Left forelimb (tissue), 1 donor: Measurements from ENCODE around the gene KCNJ4.

Source experiments
- DNase-seq: peaks from one replicate; pipeline ENCODE4 v3.0.0-alpha.2; 2018; ENCODE audit warnings: low spot score

Gene KCNJ4

GRCh38 chr22:38455076-38455529 is at the start of gene KCNJ4:
TSS of gene KCNJ4 (minus strand) at chr22:38455199. CDS start at chr22:38428132, 27,067 bp downstream.
- DNase-seq: no peak

GRCh38 chr22:38503021-38503420 is 48.0 kb upstream of the KCNJ4 start:
- no peak for DNase-seq

- DNase-seq: no peak
These were observed 47.0 kb upstream of the KCNJ4 start for GRCh38 chr22:38501797-38502672.

- no peak for DNase-seq
These were observed 42.9 kb upstream of the KCNJ4 start for GRCh38 chr22:38497869-38498268.

GRCh38 chr22:38494939-38495338 is 39.9 kb upstream of the KCNJ4 start:
- DNase-seq: no peak

- no peak for DNase-seq
These were observed 39.5 kb upstream of the KCNJ4 start for GRCh38 chr22:38494498-38494897.

- no peak for DNase-seq
These were observed 36.8 kb upstream of the KCNJ4 start for GRCh38 chr22:38491707-38492348.

GRCh38 chr22:38490915-38491314 is 35.9 kb upstream of the KCNJ4 start:
- DNase-seq: no peak

- DNase-seq: no peak
These were observed 35.5 kb upstream of the KCNJ4 start for GRCh38 chr22:38490475-38490874.

GRCh38 chr22:38489561-38490145 is 34.7 kb upstream of the KCNJ4 start:
- DNase-seq: peak; percentile 8

- DNase-seq: no peak
These were observed 34.1 kb upstream of the KCNJ4 start for GRCh38 chr22:38489142-38489541.

- DNase-seq: no peak
These were observed 32.9 kb upstream of the KCNJ4 start for GRCh38 chr22:38487946-38488345.

GRCh38 chr22:38485783-38486182 is 30.8 kb upstream of the KCNJ4 start:
- DNase-seq: no peak

GRCh38 chr22:38484244-38484643 is 29.2 kb upstream of the KCNJ4 start:
- DNase-seq: no peak

GRCh38 chr22:38482662-38483308 is 27.8 kb upstream of the KCNJ4 start:
- DNase-seq: no peak

- no peak for DNase-seq
These were observed 26.9 kb upstream of the KCNJ4 start for GRCh38 chr22:38481871-38482332.

GRCh38 chr22:38481162-38481870 is 26.3 kb upstream of the KCNJ4 start:
- no peak for DNase-seq

- no peak for DNase-seq
These were observed 24.3 kb upstream of the KCNJ4 start for GRCh38 chr22:38479096-38479837.

- DNase-seq: no peak
These were observed 22.6 kb upstream of the KCNJ4 start for GRCh38 chr22:38477585-38477984.

- no peak for DNase-seq
These were observed 19.1 kb upstream of the KCNJ4 start for GRCh38 chr22:38474003-38474607.
